ENCODE measurements around the gene TUBB2B.

Gene TUBB2B

DNA sequence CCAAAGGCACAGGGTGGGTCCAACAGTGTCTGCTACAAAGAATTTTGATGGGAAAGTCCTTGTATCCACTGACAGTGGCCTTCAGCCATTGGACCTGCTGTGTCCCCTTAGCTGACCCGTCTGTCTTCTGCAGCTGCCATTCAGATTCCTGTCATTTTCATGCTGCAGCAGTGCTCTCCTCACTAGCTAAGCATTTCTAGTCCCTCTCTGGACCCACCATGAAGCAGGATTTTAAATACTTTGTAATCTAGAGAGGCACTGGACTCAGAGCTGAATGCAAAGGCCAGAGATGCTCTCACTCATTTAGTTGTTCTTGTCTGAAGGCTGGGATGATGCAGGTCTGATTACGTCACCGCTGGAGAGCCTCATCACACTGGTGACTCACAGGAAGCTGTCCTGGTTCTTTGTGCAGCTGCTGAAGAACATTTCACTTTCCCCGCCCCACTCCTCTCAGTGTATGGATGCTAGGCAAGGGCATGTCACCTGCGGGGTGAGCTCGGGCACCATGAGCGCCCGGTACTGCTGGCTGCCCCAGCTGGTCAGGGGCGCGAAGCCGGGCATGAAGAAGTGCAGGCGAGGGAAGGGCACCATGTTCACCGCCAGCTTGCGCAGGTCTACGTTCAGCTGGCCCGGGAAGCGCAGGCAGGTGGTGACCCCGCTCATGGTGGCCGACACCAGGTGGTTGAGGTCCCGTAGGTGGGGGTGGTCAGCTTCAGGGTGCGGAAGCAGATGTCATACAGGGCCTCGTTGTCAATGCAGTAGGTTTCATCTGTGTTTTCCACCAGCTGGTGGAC is 50.7 kb downstream of the TUBB2B start:
- H3K4me1 ChIP-seq (ENCODE audit: control insufficient read depth in 1 of 2, insufficient read depth in 2 of 2, low read length in 2 of 2) = no peaks in the 10 kb centered on the region
- no peak overlapping the region for H3K27ac ChIP-seq (ENCODE audit: low read length)
- H3K36me3 ChIP-seq (ENCODE audit: control insufficient read depth in 1 of 2, insufficient read depth in 2 of 2, low read length in 2 of 2) = no peaks in the 10 kb centered on the region
- no peak overlapping the region for H3K4me3 ChIP-seq (ENCODE audit: low read depth in 1 of 2, low read length in 2 of 2)
- no peaks in the 10 kb centered on the region for H3K27me3 ChIP-seq (ENCODE audit: low read depth, low read length)
- no peaks in the 10 kb centered on the region for H3K9me3 ChIP-seq (ENCODE audit: control insufficient read depth in 1 of 2, low read length in 2 of 2)

DNA sequence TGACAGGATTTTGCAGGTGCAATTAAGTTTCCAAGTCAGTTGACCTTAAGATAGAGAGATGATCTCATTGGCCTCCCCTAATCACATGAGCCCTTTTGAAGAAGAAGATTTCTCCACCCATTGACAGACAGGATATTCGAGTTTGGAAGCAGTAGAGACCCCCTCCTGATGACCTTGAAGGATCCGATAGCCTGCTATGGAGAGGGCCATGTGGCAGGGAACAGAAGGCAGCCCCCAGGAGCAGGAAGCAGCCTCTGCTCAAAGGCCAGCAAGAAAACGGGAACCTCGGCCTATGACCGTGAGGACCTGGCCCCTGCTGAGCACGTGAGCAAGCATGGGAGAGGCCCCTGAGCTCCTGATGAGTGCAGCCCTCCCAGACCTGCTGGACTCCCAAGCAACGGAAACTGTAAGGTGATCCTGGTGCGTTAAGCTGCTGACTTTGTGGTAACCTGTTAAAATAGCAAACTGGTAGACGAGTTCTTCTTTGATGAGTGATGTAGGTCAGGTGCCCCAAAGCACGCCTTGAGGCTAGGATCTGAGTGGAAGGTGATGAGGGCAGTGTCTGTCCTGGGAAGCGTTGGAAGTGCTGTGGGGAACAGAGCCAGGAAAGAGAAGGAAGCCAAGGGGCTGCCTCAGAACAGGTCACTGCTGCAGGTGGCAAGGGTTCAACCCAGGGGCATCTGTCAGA is 51.6 kb downstream of the TUBB2B start:
- Histone ChIP-seq H3K36me3 (ENCODE audit: control insufficient read depth in 1 of 2, insufficient read depth in 2 of 2, low read length in 2 of 2) (no peaks in the 10 kb centered on the region), H3K4me1 (ENCODE audit: control insufficient read depth in 1 of 2, insufficient read depth in 2 of 2, low read length in 2 of 2) (no peaks in the 10 kb centered on the region), H3K27me3 (ENCODE audit: low read depth, low read length) (no peaks in the 10 kb centered on the region), H3K4me3 (ENCODE audit: low read depth in 1 of 2, low read length in 2 of 2) (no peak overlapping the region), H3K27ac (ENCODE audit: low read length) (no peak overlapping the region), H3K9me3 (ENCODE audit: control insufficient read depth in 1 of 2, low read length in 2 of 2) (no peaks in the 10 kb centered on the region)

Data from muscle layer of duodenum (tissue), 2 donors.